Measurements from ENCODE around the gene ARSK.

ARSK gene

GRCh38 chr5:95554647-95555548 lies at the start of gene ARSK, which contains the start of gene SKIC3:
Gene ARSK (plus strand): TSS chr5:95555101. CDS start chr5:95555279, 178 bp downstream.
Gene SKIC3 (minus strand): TSS chr5:95554977. CDS start chr5:95547150, 7,827 bp downstream.
- H3K36me3 ChIP-seq (ENCODE audit: control insufficient read depth, insufficient read depth, low read length): no peaks in the 10 kb centered on the region
- no peaks in the 10 kb centered on the region for H3K27me3 ChIP-seq (ENCODE audit: control insufficient read depth, insufficient read depth, low read length)
- peak within 1 kb of the TSS; percentile 76 for H3K27ac ChIP-seq (ENCODE audit: low read depth, low read length)
- peaks cover 4% of the 10 kb centered on the region for H3K4me1 ChIP-seq (ENCODE audit: control insufficient read depth, insufficient read depth, low read length)
- peak within 1 kb of the TSS; percentile 94 for H3K4me3 ChIP-seq (ENCODE audit: low read length)
- peak within 1 kb of the TSS; percentile 67 for H3K9ac ChIP-seq (ENCODE audit: low read length)

GRCh38 chr5:95508550-95508949 lies 46.4 kb upstream of the ARSK start:
- H3K9ac ChIP-seq (ENCODE audit: low read length): no peak overlapping the region
- H3K4me3 ChIP-seq (ENCODE audit: low read length): no peak overlapping the region
- peaks cover 3% of the 10 kb centered on the region for H3K36me3 ChIP-seq (ENCODE audit: control insufficient read depth, insufficient read depth, low read length)
- H3K4me1 ChIP-seq (ENCODE audit: control insufficient read depth, insufficient read depth, low read length): no peaks in the 10 kb centered on the region
- H3K27ac ChIP-seq (ENCODE audit: low read depth, low read length): no peak overlapping the region
- H3K27me3 ChIP-seq (ENCODE audit: control insufficient read depth, insufficient read depth, low read length): no peaks in the 10 kb centered on the region

GRCh38 chr5:95511606-95512005 lies 43.3 kb upstream of the ARSK start:
- Histone ChIP-seq H3K27me3 (ENCODE audit: control insufficient read depth, insufficient read depth, low read length) (no peaks in the 10 kb centered on the region), H3K4me3 (ENCODE audit: low read length) (no peak overlapping the region), H3K27ac (ENCODE audit: low read depth, low read length) (no peak overlapping the region), H3K36me3 (ENCODE audit: control insufficient read depth, insufficient read depth, low read length) (peaks cover 5% of the 10 kb centered on the region), H3K4me1 (ENCODE audit: control insufficient read depth, insufficient read depth, low read length) (no peaks in the 10 kb centered on the region), H3K9ac (ENCODE audit: low read length) (no peak overlapping the region)

- no peak overlapping the region for H3K9ac ChIP-seq (ENCODE audit: low read length)
- peaks cover 10% of the 10 kb centered on the region for H3K36me3 ChIP-seq (ENCODE audit: control insufficient read depth, insufficient read depth, low read length)
- H3K27me3 ChIP-seq (ENCODE audit: control insufficient read depth, insufficient read depth, low read length): no peaks in the 10 kb centered on the region
- H3K4me3 ChIP-seq (ENCODE audit: low read length): no peak overlapping the region
- no peak overlapping the region for H3K27ac ChIP-seq (ENCODE audit: low read depth, low read length)
- no peaks in the 10 kb centered on the region for H3K4me1 ChIP-seq (ENCODE audit: control insufficient read depth, insufficient read depth, low read length)
Observed at GRCh38 chr5:95518417-95518816, 36.5 kb upstream of the ARSK start.

- no peaks in the 10 kb centered on the region for H3K4me1 ChIP-seq (ENCODE audit: control insufficient read depth, insufficient read depth, low read length)
- H3K9ac ChIP-seq (ENCODE audit: low read length): no peak overlapping the region
- no peak overlapping the region for H3K27ac ChIP-seq (ENCODE audit: low read depth, low read length)
- H3K36me3 ChIP-seq (ENCODE audit: control insufficient read depth, insufficient read depth, low read length): peaks cover 10% of the 10 kb centered on the region
- H3K4me3 ChIP-seq (ENCODE audit: low read length): no peak overlapping the region
- no peaks in the 10 kb centered on the region for H3K27me3 ChIP-seq (ENCODE audit: control insufficient read depth, insufficient read depth, low read length)
Observed at GRCh38 chr5:95519151-95519550, 35.8 kb upstream of the ARSK start.

GRCh38 chr5:95519681-95520080 lies 35.2 kb upstream of the ARSK start:
- H3K36me3 ChIP-seq (ENCODE audit: control insufficient read depth, insufficient read depth, low read length): peaks cover 10% of the 10 kb centered on the region
- no peak overlapping the region for H3K9ac ChIP-seq (ENCODE audit: low read length)
- H3K27me3 ChIP-seq (ENCODE audit: control insufficient read depth, insufficient read depth, low read length): no peaks in the 10 kb centered on the region
- H3K27ac ChIP-seq (ENCODE audit: low read depth, low read length): no peak overlapping the region
- H3K4me3 ChIP-seq (ENCODE audit: low read length): no peak overlapping the region
- H3K4me1 ChIP-seq (ENCODE audit: control insufficient read depth, insufficient read depth, low read length): no peaks in the 10 kb centered on the region

GRCh38 chr5:95520206-95520605 lies 34.7 kb upstream of the ARSK start:
- H3K4me3 ChIP-seq (ENCODE audit: low read length): no peak overlapping the region
- no peak overlapping the region for H3K27ac ChIP-seq (ENCODE audit: low read depth, low read length)
- no peaks in the 10 kb centered on the region for H3K4me1 ChIP-seq (ENCODE audit: control insufficient read depth, insufficient read depth, low read length)
- H3K9ac ChIP-seq (ENCODE audit: low read length): no peak overlapping the region
- H3K27me3 ChIP-seq (ENCODE audit: control insufficient read depth, insufficient read depth, low read length): no peaks in the 10 kb centered on the region
- H3K36me3 ChIP-seq (ENCODE audit: control insufficient read depth, insufficient read depth, low read length): peaks cover 7% of the 10 kb centered on the region

GRCh38 chr5:95524423-95524822 lies 30.5 kb upstream of the ARSK start:
- Histone ChIP-seq H3K4me1 (ENCODE audit: control insufficient read depth, insufficient read depth, low read length) (no peaks in the 10 kb centered on the region), H3K9ac (ENCODE audit: low read length) (no peak overlapping the region), H3K27me3 (ENCODE audit: control insufficient read depth, insufficient read depth, low read length) (no peaks in the 10 kb centered on the region), H3K27ac (ENCODE audit: low read depth, low read length) (no peak overlapping the region), H3K4me3 (ENCODE audit: low read length) (no peak overlapping the region), H3K36me3 (ENCODE audit: control insufficient read depth, insufficient read depth, low read length) (peaks cover 15% of the 10 kb centered on the region)

GRCh38 chr5:95526871-95527270 lies 28.0 kb upstream of the ARSK start:
- H3K36me3 ChIP-seq (ENCODE audit: control insufficient read depth, insufficient read depth, low read length): peaks cover 11% of the 10 kb centered on the region
- no peak overlapping the region for H3K9ac ChIP-seq (ENCODE audit: low read length)
- no peaks in the 10 kb centered on the region for H3K27me3 ChIP-seq (ENCODE audit: control insufficient read depth, insufficient read depth, low read length)
- H3K4me3 ChIP-seq (ENCODE audit: low read length): no peak overlapping the region
- H3K4me1 ChIP-seq (ENCODE audit: control insufficient read depth, insufficient read depth, low read length): no peaks in the 10 kb centered on the region
- H3K27ac ChIP-seq (ENCODE audit: low read depth, low read length): no peak overlapping the region

GRCh38 chr5:95528565-95528964 lies 26.3 kb upstream of the ARSK start:
- peaks cover 8% of the 10 kb centered on the region for H3K36me3 ChIP-seq (ENCODE audit: control insufficient read depth, insufficient read depth, low read length)
- H3K9ac ChIP-seq (ENCODE audit: low read length): no peak overlapping the region
- no peak overlapping the region for H3K27ac ChIP-seq (ENCODE audit: low read depth, low read length)
- H3K4me1 ChIP-seq (ENCODE audit: control insufficient read depth, insufficient read depth, low read length): no peaks in the 10 kb centered on the region
- H3K4me3 ChIP-seq (ENCODE audit: low read length): no peak overlapping the region
- H3K27me3 ChIP-seq (ENCODE audit: control insufficient read depth, insufficient read depth, low read length): no peaks in the 10 kb centered on the region

- H3K9ac ChIP-seq (ENCODE audit: low read length): no peak overlapping the region
- no peaks in the 10 kb centered on the region for H3K27me3 ChIP-seq (ENCODE audit: control insufficient read depth, insufficient read depth, low read length)
- H3K36me3 ChIP-seq (ENCODE audit: control insufficient read depth, insufficient read depth, low read length): peaks cover 8% of the 10 kb centered on the region
- H3K4me3 ChIP-seq (ENCODE audit: low read length): no peak overlapping the region
- H3K27ac ChIP-seq (ENCODE audit: low read depth, low read length): no peak overlapping the region
- H3K4me1 ChIP-seq (ENCODE audit: control insufficient read depth, insufficient read depth, low read length): no peaks in the 10 kb centered on the region
Observed at GRCh38 chr5:95530416-95530815, 24.5 kb upstream of the ARSK start.

- peaks cover 7% of the 10 kb centered on the region for H3K36me3 ChIP-seq (ENCODE audit: control insufficient read depth, insufficient read depth, low read length)
- no peaks in the 10 kb centered on the region for H3K4me1 ChIP-seq (ENCODE audit: control insufficient read depth, insufficient read depth, low read length)
Observed at GRCh38 chr5:95531491-95531890, 23.4 kb upstream of the ARSK start.

GRCh38 chr5:95532415-95532814 lies 22.5 kb upstream of the ARSK start:
- Histone ChIP-seq H3K27ac (ENCODE audit: low read depth, low read length) (no peak overlapping the region), H3K36me3 (ENCODE audit: control insufficient read depth, insufficient read depth, low read length) (peaks cover 4% of the 10 kb centered on the region), H3K4me1 (ENCODE audit: control insufficient read depth, insufficient read depth, low read length) (no peaks in the 10 kb centered on the region), H3K27me3 (ENCODE audit: control insufficient read depth, insufficient read depth, low read length) (no peaks in the 10 kb centered on the region), H3K4me3 (ENCODE audit: low read length) (no peak overlapping the region), H3K9ac (ENCODE audit: low read length) (no peak overlapping the region)

More at GRCh38 chr5:95531491-95531890, 23.4 kb upstream of the ARSK start:
- no peak overlapping the region for H3K27ac ChIP-seq (ENCODE audit: low read depth, low read length)
- no peak overlapping the region for H3K4me3 ChIP-seq (ENCODE audit: low read length)
- H3K9ac ChIP-seq (ENCODE audit: low read length): no peak overlapping the region
- no peaks in the 10 kb centered on the region for H3K27me3 ChIP-seq (ENCODE audit: control insufficient read depth, insufficient read depth, low read length)

Measured in rectal smooth muscle tissue (tissue), 1 donor.